GM23338 (cell line): ENCODE results near the gene MAP2K6. TPM values are rescaled to one million over a fixed set of nuclear protein-coding genes. Genes with fewer than 3 reads are reported as not detected.

Source experiments
- ATAC-seq: fragments of 200-7000 bp; cut with Tn5 transposase; 3 replicates; pipeline ENCODE4 v1.9.1; 2020
- DNase-seq: peaks from one replicate; pipeline ENCODE4 v3.0.0-alpha.2; 2015; ENCODE audit warnings: low spot score
- H2AFZ ChIP-seq: fragments of 200-600 bp; sonication (generic); 2 replicates; pipeline ENCODE4 v1.8.0; 2016; ENCODE audit warnings: antibody characterized with exemption, mild to moderate bottlenecking, moderate library complexity
- H3F3A ChIP-seq: fragments of 200-600 bp; sonication (generic); replicated peaks from 2 replicates; pipeline ENCODE4 v1.8.0; 2017; ENCODE audit warnings: antibody characterized with exemption, mixed run types, low read depth
- H3K27ac ChIP-seq: fragments of 200-600 bp; sonication (generic); 2 replicates; pipeline ENCODE4 v1.6.1; 2016; ENCODE audit warnings: low read depth
- H3K27me3 ChIP-seq: fragments of 200-600 bp; sonication (generic); 2 replicates; pipeline ENCODE4 v1.8.0; 2016; ENCODE audit warnings: mild to moderate bottlenecking, mixed run types, moderate library complexity; ENCODE audit not compliant: insufficient read depth
- H3K36me3 ChIP-seq: fragments of 200-600 bp; sonication (generic); 2 replicates; pipeline ENCODE4 v1.8.0; 2016; ENCODE audit warnings: mild to moderate bottlenecking; ENCODE audit not compliant: insufficient read depth
- H3K4me1 ChIP-seq: fragments of 200-600 bp; sonication (generic); 2 replicates; pipeline ENCODE4 v1.8.0; 2016; ENCODE audit warnings: mild to moderate bottlenecking, moderate library complexity; ENCODE audit not compliant: insufficient read depth
- H3K4me2 ChIP-seq: fragments of 200-600 bp; sonication (generic); 2 replicates; pipeline ENCODE4 v1.7.1; 2017; ENCODE audit warnings: mixed run types
- H3K4me3 ChIP-seq: fragments of 200-600 bp; sonication (generic); 2 replicates; pipeline ENCODE4 v1.6.1; 2016; ENCODE audit warnings: mixed run types
- H3K79me2 ChIP-seq: fragments of 200-600 bp; sonication (generic); replicated peaks from 2 replicates; pipeline ENCODE4 v1.8.0; 2017; ENCODE audit warnings: mild to moderate bottlenecking; ENCODE audit not compliant: insufficient read depth
- H3K9me2 ChIP-seq: fragments of 200-600 bp; sonication (generic); 2 replicates; pipeline ENCODE4 v1.8.0; 2017; ENCODE audit not compliant: insufficient read depth
- H4K20me1 ChIP-seq: fragments of 200-600 bp; sonication (generic); replicated peaks from 2 replicates; pipeline ENCODE4 v1.8.0; 2017; ENCODE audit warnings: mild to moderate bottlenecking; ENCODE audit not compliant: insufficient read depth
- H3K27ac Mint-ChIP-seq: 2 replicates; pipeline ENCODE4 v1.8.0; 2020; ENCODE audit warnings: inconsistent platforms, mild to moderate bottlenecking, moderate library complexity, mixed read lengths
- H3K27me3 Mint-ChIP-seq: 3 replicates; pipeline ENCODE4 v1.8.0; 2022; ENCODE audit warnings: low read depth, mild to moderate bottlenecking, moderate library complexity, mixed read lengths, inconsistent platforms; ENCODE audit not compliant: insufficient read depth, poor library complexity
- H3K36me3 Mint-ChIP-seq: 3 replicates; pipeline ENCODE4 v1.8.0; 2021; ENCODE audit warnings: low read depth, mild to moderate bottlenecking, inconsistent platforms, moderate library complexity, mixed read lengths
- H3K4me1 Mint-ChIP-seq: 3 replicates; pipeline ENCODE4 v1.8.0; 2020; ENCODE audit warnings: mild to moderate bottlenecking, inconsistent platforms, mixed read lengths
- H3K4me3 Mint-ChIP-seq: 3 replicates; pipeline ENCODE4 v1.8.0; 2021; ENCODE audit warnings: moderate library complexity, mild to moderate bottlenecking, inconsistent platforms, mixed read lengths
- H3K9me3 Mint-ChIP-seq: 3 replicates; pipeline ENCODE4 v1.8.0; 2020; ENCODE audit warnings: moderate library complexity, mild to moderate bottlenecking, inconsistent platforms, mixed read lengths
- CREB1 ChIP-seq: fragments of 250-450 bp; sonication (Bioruptor Pico); IDR thresholded peaks from 2 replicates; pipeline ENCODE4 v1.5.0; 2020; ENCODE audit warnings: low read depth, mild to moderate bottlenecking, moderate library complexity
- CTCF ChIP-seq, 2 experiments: fragments of 200-600 bp in 1 of 2; sonication (generic) in 1 of 2; conservative IDR thresholded peaks; 2 replicates each; pipeline versions ENCODE4 v1.5.1 to v1.6.1; 2016 to 2017; ENCODE audit warnings: antibody characterized with exemption in 2 of 2, low read depth in 2 of 2, mild to moderate bottlenecking in 2 of 2, moderate library complexity in 1 of 2
- ETS1 ChIP-seq: IDR thresholded peaks from 2 replicates; pipeline ENCODE4 v1.6.1; 2016; ENCODE audit warnings: antibody characterized with exemption
- EZH2 ChIP-seq: fragments of 200-600 bp; sonication (generic); IDR thresholded peaks from one replicate; pipeline ENCODE4 v1.8.0; 2017; ENCODE audit warnings: antibody characterized with exemption, mild to moderate bottlenecking, low read depth; ENCODE audit not compliant: unreplicated experiment
- EZH2phosphoT487 ChIP-seq: fragments of 200-600 bp; sonication (generic); IDR thresholded peaks from one replicate; pipeline ENCODE4 v1.8.1; 2018; ENCODE audit warnings: antibody characterized with exemption; ENCODE audit not compliant: unreplicated experiment
- JUNB ChIP-seq: IDR thresholded peaks from one replicate; pipeline ENCODE4 v1.6.1; 2016; ENCODE audit warnings: antibody characterized with exemption; ENCODE audit not compliant: unreplicated experiment
- NANOG ChIP-seq: IDR thresholded peaks from 2 replicates; pipeline ENCODE4 v1.6.1; 2016; ENCODE audit warnings: antibody characterized with exemption, borderline replicate concordance
- POLR2AphosphoS5 ChIP-seq: IDR thresholded peaks from 2 replicates; pipeline ENCODE4 v1.6.1; 2016; ENCODE audit warnings: antibody characterized with exemption, low read depth
- REST ChIP-seq: IDR thresholded peaks from one replicate; pipeline ENCODE4 v1.6.1; 2018; ENCODE audit warnings: antibody characterized with exemption; ENCODE audit not compliant: unreplicated experiment
- STAT1 ChIP-seq: IDR thresholded peaks from one replicate; pipeline ENCODE4 v1.6.1; 2016; ENCODE audit warnings: antibody characterized with exemption; ENCODE audit not compliant: unreplicated experiment
- ZNF114 ChIP-seq: fragments of 250-450 bp; sonication (Bioruptor Pico); IDR thresholded peaks from 2 replicates; pipeline ENCODE4 v1.5.0; 2020; ENCODE audit warnings: mild to moderate bottlenecking, moderate library complexity
- ZNF331 ChIP-seq: fragments of 250-450 bp; sonication (Bioruptor Pico); IDR thresholded peaks from 2 replicates; pipeline ENCODE4 v1.5.0; 2020; ENCODE audit warnings: low read depth, mild to moderate bottlenecking, moderate library complexity
- polyA plus RNA-seq: library from polyadenylated mRNA; unstranded; fragments of >200 nt; fragmentation: Nextera tagmentation; extraction: Ambion mirVana; gene quantifications from 2 replicates; pipeline ENCODE4 v1.2.1, GENCODE V29; 2016
- total RNA-seq: library from RNA; depleted of rRNA; stranded (reverse); fragments of >200 nt; shearing (Covaris generic); gene quantifications from 2 replicates; pipeline ENCODE4 v1.2.3, GENCODE V29; 2014

MAP2K6 gene
- total and polyA plus RNA-seq, 2 experiments from 2014 or later = 26.3 to 31.1 TPM

- Histone ChIP-seq H3K36me3 (no peaks in the 10 kb centered on the region), H3K9me2 (0 out of 2 replicates have a peak, but pooled peaks cover 7% of the 10 kb centered on the region), H3K4me1 (no peaks in the 10 kb centered on the region), H3K79me2 (no peaks in the 10 kb centered on the region), H3F3A (no peaks in the 10 kb centered on the region), H2AFZ (peak overlapping the region; percentile 35; the same call in 1 of the 2 replicates), H3K27ac (no peak overlapping the region), H3K4me3 (no peak overlapping the region), H4K20me1 (no peaks in the 10 kb centered on the region), H3K4me2 (no peak overlapping the region), H3K27me3 (no peaks in the 10 kb centered on the region)
- no peak overlapping the region for H3K27ac Mint-ChIP-seq
- H3K4me1 Mint-ChIP-seq = no peaks in the 10 kb centered on the region
- ATAC-seq (no peak), DNase-seq (no peak)
- no peaks in the 10 kb centered on the region for H3K36me3 Mint-ChIP-seq
- TF ChIP-seq STAT1 (no peak), CREB1 (CRISPR knock-in tag) (no peak)
- no peak overlapping the region for H3K4me3 Mint-ChIP-seq
- H3K9me3 Mint-ChIP-seq = no peaks in the 10 kb centered on the region
- no peaks in the 10 kb centered on the region for H3K27me3 Mint-ChIP-seq
Measured at GRCh38 chr17:69596141-69596540, 181.6 kb downstream of the MAP2K6 start.

GRCh38 chr17:69597898-69598692 is 183.6 kb downstream of the MAP2K6 start:
- ATAC-seq = no peak
- TF ChIP-seq EZH2 (no peak), POLR2AphosphoS5 (no peak), ZNF331 (no peak), REST (no peak), CREB1 (CRISPR knock-in tag) (no peak), CTCF (conservative IDR thresholded peaks at IDR 0.05; ENCODE audit: low read depth in 2 of 2) (no peak), STAT1 (no peak), NANOG (no peak), ZNF114 (CRISPR knock-in tag) (no peak), ETS1 (no peak), JUNB (no peak), EZH2phosphoT487 (no peak)

More at GRCh38 chr17:69597898-69598692, 183.6 kb downstream of the MAP2K6 start:
- DNase-seq = no peak
- Mint-ChIP-seq H3K36me3 (no peaks in the 10 kb centered on the region), H3K9me3 (no peaks in the 10 kb centered on the region), H3K27ac (no peak overlapping the region), H3K27me3 (peaks cover 2% of the 10 kb centered on the region), H3K4me1 (no peaks in the 10 kb centered on the region), H3K4me3 (no peak overlapping the region)
- H3F3A ChIP-seq = no peaks in the 10 kb centered on the region
- H3K4me2 ChIP-seq = no peak overlapping the region
- no peak overlapping the region for H3K4me3 ChIP-seq
- no peak overlapping the region for H2AFZ ChIP-seq
- no peaks in the 10 kb centered on the region for H3K4me1 ChIP-seq
- H4K20me1 ChIP-seq = no peaks in the 10 kb centered on the region
- H3K79me2 ChIP-seq = no peaks in the 10 kb centered on the region
- H3K27ac ChIP-seq = no peak overlapping the region
- H3K9me2 ChIP-seq = 0 out of 2 replicates have a peak, but pooled peaks cover 7% of the 10 kb centered on the region
- H3K27me3 ChIP-seq = no peaks in the 10 kb centered on the region
- H3K36me3 ChIP-seq = no peaks in the 10 kb centered on the region
